Forelimb muscle (tissue), 1 donor: Measurements from ENCODE around the gene MARCHF7. TPM values are rescaled to one million over a fixed set of nuclear protein-coding genes. Genes with fewer than 3 reads are reported as not detected.

ENCODE experiments used
- polyA plus RNA-seq: library from polyadenylated mRNA; unstranded; fragments of 120-200 nt; gene quantifications from one replicate; pipeline ENCODE4 v1.2.1, GENCODE V29; 2013; ENCODE audit not compliant: insufficient read length

MARCHF7 gene
- polyA plus RNA-seq, 1 donor = 108 TPM

Other genes with a start within 250 kb of the MARCHF7 start
- gene BAZ2B, start 96.0 kb upstream of the MARCHF7 start, polyA plus RNA-seq = 34.1 TPM
- 13.5 TPM for gene CD302, start 85.7 kb downstream of the MARCHF7 start, polyA plus RNA-seq
- gene LY75, start 192.2 kb downstream of the MARCHF7 start, polyA plus RNA-seq = 0.47 TPM